ENCODE measurements around the gene STK39. TPM values are rescaled to one million over a fixed set of nuclear protein-coding genes. Genes with fewer than 3 reads are reported as not detected.

The STK39 gene
- polyA plus RNA-seq, 1 donor (not counting 4 experiments of a cell fraction or from before 2014, with no cell fraction given): 20.7 TPM

DNA sequence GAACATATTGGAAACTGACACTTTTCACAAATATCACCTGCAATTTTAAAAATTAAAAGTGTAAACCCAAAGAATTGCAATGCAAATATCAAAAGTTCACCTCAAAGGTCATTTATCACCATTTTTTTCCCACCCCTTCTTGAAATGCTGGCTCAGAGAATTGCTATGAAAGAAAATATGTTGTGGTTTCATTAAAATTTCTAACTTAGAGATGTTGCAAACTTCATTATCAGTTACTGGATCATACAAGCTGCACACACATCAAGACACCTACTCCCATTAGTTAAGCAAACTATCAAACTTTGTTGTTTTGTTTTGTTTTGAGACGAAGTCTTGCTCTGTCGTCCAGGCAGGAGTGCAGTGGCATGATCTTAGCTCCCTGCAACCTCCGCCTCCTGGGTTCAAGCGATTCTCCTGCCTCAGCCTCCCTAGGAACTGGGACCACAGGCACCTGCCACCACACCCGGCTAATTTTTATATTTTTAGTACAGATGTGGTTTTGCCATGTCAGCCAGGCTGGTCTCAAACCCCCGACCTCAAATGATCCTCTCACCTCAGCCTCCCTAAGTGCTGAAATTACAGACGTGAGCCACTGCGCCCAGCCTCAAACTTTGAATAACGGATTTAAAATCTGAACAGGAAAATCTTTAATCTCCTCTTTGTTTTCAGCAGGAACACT lies 37.0 kb downstream of the STK39 start:
- Histone ChIP-seq H3K9ac (ENCODE audit: control insufficient read depth, extremely low read depth, insufficient read depth, low read length) (peak overlapping the region; percentile 2), H3K4me2 (ENCODE audit: control insufficient read depth, extremely low read depth, insufficient read depth, low read depth, low read length) (peak overlapping the region; percentile 67), H3K9me3 (ENCODE audit: control insufficient read depth, low read depth, low read length) (no peaks in the 10 kb centered on the region), H2AFZ (ENCODE audit: control insufficient read depth, low read length) (no peak overlapping the region), H3K9me1 (ENCODE audit: control insufficient read depth, extremely low read depth, insufficient read depth, low read length) (no peaks in the 10 kb centered on the region), H3K79me2 (ENCODE audit: control insufficient read depth, insufficient read depth, low read length) (peaks cover 6% of the 10 kb centered on the region), H3K36me3 (ENCODE audit: control insufficient read depth in 2 of 2, extremely low read depth in 1 of 2, insufficient read depth in 2 of 2, low read length in 2 of 2) (peaks cover 0 to 4% of the 10 kb centered on the region in 2 experiments), H3K27ac (ENCODE audit: control insufficient read depth, insufficient read depth, low read length) (peak overlapping the region; percentile 44), H3K27me3 (ENCODE audit: control insufficient read depth, extremely low read depth, insufficient read depth, low read length) (no peaks in the 10 kb centered on the region), H3K4me3 (ENCODE audit: control insufficient read depth in 2 of 3, extremely low read depth in 1 of 3, insufficient read depth in 2 of 3, low read depth in 1 of 3, low read length in 3 of 3) (peak overlapping the region in 1 of 3 experiments; percentile 34), H4K20me1 (ENCODE audit: control insufficient read depth, extremely low read depth, insufficient read depth, low read length) (no peaks in the 10 kb centered on the region), H3K4me1 (ENCODE audit: control insufficient read depth, extremely low read depth, insufficient read depth, low read length) (peaks cover 38% of the 10 kb centered on the region)
- TF ChIP-seq EZH2 (IDR thresholded peaks at IDR 0.05; ENCODE audit: low read length) (no peak), CTCF (optimal IDR thresholded peaks at IDR 0.05 in 1 of 3, IDR thresholded peaks at IDR 0.05 in 1 of 3, conservative IDR thresholded peaks at IDR 0.05 in 1 of 3; ENCODE audit: extremely low read depth in 1 of 3, insufficient read depth in 2 of 3, low read length in 3 of 3) (no peak)
- dilution Hi-C loops (cut with MboI; ENCODE audit: extremely low pct_ligation_motif_present, low sequenced_read_pairs): no loop called here
- DNase-seq (ENCODE audit: low read depth, low spot score) (no peak), FAIRE-seq (no peak)

GRCh38 chr2:168208652-168209051 lies 38.7 kb downstream of the STK39 start:
- Histone ChIP-seq H2AFZ (ENCODE audit: control insufficient read depth, low read length) (no peak overlapping the region), H4K20me1 (ENCODE audit: control insufficient read depth, extremely low read depth, insufficient read depth, low read length) (no peaks in the 10 kb centered on the region), H3K4me1 (ENCODE audit: control insufficient read depth, extremely low read depth, insufficient read depth, low read length) (peaks cover 38% of the 10 kb centered on the region), H3K4me2 (ENCODE audit: control insufficient read depth, extremely low read depth, insufficient read depth, low read depth, low read length) (no peak overlapping the region), H3K9ac (ENCODE audit: control insufficient read depth, extremely low read depth, insufficient read depth, low read length) (no peak overlapping the region), H3K79me2 (ENCODE audit: control insufficient read depth, insufficient read depth, low read length) (peaks cover 7% of the 10 kb centered on the region), H3K4me3 (ENCODE audit: control insufficient read depth in 2 of 3, extremely low read depth in 1 of 3, insufficient read depth in 2 of 3, low read depth in 1 of 3, low read length in 3 of 3) (no peak overlapping the region), H3K36me3 (ENCODE audit: control insufficient read depth in 2 of 2, extremely low read depth in 1 of 2, insufficient read depth in 2 of 2, low read length in 2 of 2) (peaks cover 0 to 4% of the 10 kb centered on the region in 2 experiments), H3K27me3 (ENCODE audit: control insufficient read depth, extremely low read depth, insufficient read depth, low read length) (no peaks in the 10 kb centered on the region), H3K9me3 (ENCODE audit: control insufficient read depth, low read depth, low read length) (no peaks in the 10 kb centered on the region), H3K27ac (ENCODE audit: control insufficient read depth, insufficient read depth, low read length) (no peak overlapping the region), H3K9me1 (ENCODE audit: control insufficient read depth, extremely low read depth, insufficient read depth, low read length) (no peaks in the 10 kb centered on the region)
- TF ChIP-seq EZH2 (IDR thresholded peaks at IDR 0.05; ENCODE audit: low read length) (no peak), CTCF (optimal IDR thresholded peaks at IDR 0.05 in 1 of 3, IDR thresholded peaks at IDR 0.05 in 1 of 3, conservative IDR thresholded peaks at IDR 0.05 in 1 of 3; ENCODE audit: extremely low read depth in 1 of 3, insufficient read depth in 2 of 3, low read length in 3 of 3) (no peak)
- DNase-seq (ENCODE audit: low read depth, low spot score) (no peak), FAIRE-seq (no peak)
- dilution Hi-C loops (cut with MboI; ENCODE audit: extremely low pct_ligation_motif_present, low sequenced_read_pairs): no loop called here
